Duodenal mucosa (tissue), 2 donors: ENCODE data around the gene UBXN10.
"Not testable (repeated sequence)": the region's sequence is repeated elsewhere in the genome, so short reads cannot be mapped to it uniquely, and the experiment has no call there.

ENCODE experiments used
- H3K27ac ChIP-seq: one replicate; pipeline ENCODE4 v1.7.0; 2013; ENCODE audit warnings: low read depth, low read length
- H3K27me3 ChIP-seq, 2 donors: one replicate each; pipeline ENCODE4 v1.7.0; 2013; ENCODE audit warnings: low read length in 2 of 2, control low read depth in 1 of 2; ENCODE audit not compliant: insufficient read depth in 2 of 2, control insufficient read depth in 1 of 2
- H3K36me3 ChIP-seq, 2 donors: one replicate each; pipeline ENCODE4 v1.7.0; 2013; ENCODE audit warnings: low read length in 2 of 2, control low read depth in 1 of 2; ENCODE audit not compliant: insufficient read depth in 2 of 2, control insufficient read depth in 1 of 2
- H3K4me1 ChIP-seq, 2 donors: one replicate each; pipeline ENCODE4 v1.7.0; 2013; ENCODE audit warnings: low read length in 2 of 2, control low read depth in 1 of 2; ENCODE audit not compliant: insufficient read depth in 2 of 2, control insufficient read depth in 1 of 2
- H3K4me3 ChIP-seq, 2 donors: one replicate each; pipeline ENCODE4 v1.7.0; 2013; ENCODE audit warnings: low read length in 2 of 2, low read depth in 1 of 2
- H3K9ac ChIP-seq, 2 donors: one replicate each; pipeline ENCODE4 v1.7.0; 2013; ENCODE audit warnings: low read length in 2 of 2, low read depth in 1 of 2
- H3K9me3 ChIP-seq, 2 donors: one replicate each; pipeline ENCODE4 v1.7.0; 2013; ENCODE audit warnings: low read length in 2 of 2, control low read depth in 1 of 2; ENCODE audit not compliant: control insufficient read depth in 1 of 2

Gene UBXN10

GRCh38 chr1:20216574-20216973 is 30.7 kb downstream of the UBXN10 start:
- Histone ChIP-seq H3K27me3 (peaks cover 3 to 15% of the 10 kb centered on the region in 2 donors), H3K36me3 (no peaks in the 10 kb centered on the region), H3K4me1 (peaks cover 11 to 15% of the 10 kb centered on the region in 2 donors), H3K4me3 (no peak overlapping the region), H3K9me3 (no peaks in the 10 kb centered on the region), H3K9ac (no peak overlapping the region), H3K27ac (no peak overlapping the region)

GRCh38 chr1:20219053-20219452 is 33.2 kb downstream of the UBXN10 start:
- H3K9me3 ChIP-seq, H3K27ac ChIP-seq, H3K4me3 ChIP-seq, H3K36me3 ChIP-seq, H3K4me1 ChIP-seq, H3K9ac ChIP-seq: not testable (repeated sequence)
- peaks cover 3 to 12% of the 10 kb centered on the region in 2 donors for H3K27me3 ChIP-seq

GRCh38 chr1:20220036-20220435 is 34.1 kb downstream of the UBXN10 start:
- no peak overlapping the region for H3K27ac ChIP-seq
- no peaks in the 10 kb centered on the region for H3K36me3 ChIP-seq
- no peaks in the 10 kb centered on the region for H3K4me1 ChIP-seq
- peaks cover 3 to 8% of the 10 kb centered on the region in 2 donors for H3K27me3 ChIP-seq
- H3K4me3 ChIP-seq = no peak overlapping the region
- H3K9ac ChIP-seq = no peak overlapping the region
- no peaks in the 10 kb centered on the region for H3K9me3 ChIP-seq

GRCh38 chr1:20223106-20223505 is 37.2 kb downstream of the UBXN10 start:
- Histone ChIP-seq H3K9ac (no peak overlapping the region), H3K4me1 (no peaks in the 10 kb centered on the region), H3K9me3 (no peaks in the 10 kb centered on the region), H3K27ac (no peak overlapping the region), H3K4me3 (no peak overlapping the region), H3K27me3 (peaks cover 0 to 10% of the 10 kb centered on the region in 2 donors), H3K36me3 (no peaks in the 10 kb centered on the region)

- no peak overlapping the region for H3K9ac ChIP-seq
- no peaks in the 10 kb centered on the region for H3K4me1 ChIP-seq
- H3K9me3 ChIP-seq = no peaks in the 10 kb centered on the region
- H3K27me3 ChIP-seq = peaks cover 0 to 10% of the 10 kb centered on the region in 2 donors
- H3K36me3 ChIP-seq = no peaks in the 10 kb centered on the region
- H3K4me3 ChIP-seq = no peak overlapping the region
- no peak overlapping the region for H3K27ac ChIP-seq
Observed at GRCh38 chr1:20223551-20224419, 37.9 kb downstream of the UBXN10 start.

GRCh38 chr1:20224546-20224945 is 38.6 kb downstream of the UBXN10 start:
- no peak overlapping the region for H3K4me3 ChIP-seq
- H3K4me1 ChIP-seq = no peaks in the 10 kb centered on the region
- H3K27me3 ChIP-seq = peaks cover 0 to 10% of the 10 kb centered on the region in 2 donors
- no peak overlapping the region for H3K27ac ChIP-seq
- H3K36me3 ChIP-seq = no peaks in the 10 kb centered on the region
- H3K9me3 ChIP-seq = no peaks in the 10 kb centered on the region
- H3K9ac ChIP-seq = no peak overlapping the region

- Histone ChIP-seq H3K27me3 (peaks cover 0 to 7% of the 10 kb centered on the region in 2 donors), H3K9ac (no peak overlapping the region), H3K36me3 (no peaks in the 10 kb centered on the region), H3K4me3 (no peak overlapping the region), H3K27ac (no peak overlapping the region), H3K4me1 (no peaks in the 10 kb centered on the region), H3K9me3 (no peaks in the 10 kb centered on the region)
Observed at GRCh38 chr1:20227704-20228103, 41.8 kb downstream of the UBXN10 start.

- Histone ChIP-seq H3K36me3 (no peaks in the 10 kb centered on the region), H3K9me3 (no peaks in the 10 kb centered on the region), H3K9ac (no peak overlapping the region), H3K27me3 (peaks cover 0 to 7% of the 10 kb centered on the region in 2 donors), H3K4me1 (peaks cover 0 to 4% of the 10 kb centered on the region in 2 donors), H3K4me3 (no peak overlapping the region), H3K27ac (no peak overlapping the region)
Observed at GRCh38 chr1:20228314-20228825, 42.5 kb downstream of the UBXN10 start.

- Histone ChIP-seq H3K9ac (no peak overlapping the region), H3K4me3 (no peak overlapping the region), H3K36me3 (no peaks in the 10 kb centered on the region), H3K27me3 (peaks cover 5 to 13% of the 10 kb centered on the region in 2 donors), H3K9me3 (no peaks in the 10 kb centered on the region), H3K4me1 (peaks cover 0 to 4% of the 10 kb centered on the region in 2 donors), H3K27ac (no peak overlapping the region)
Observed at GRCh38 chr1:20229171-20229570, 43.3 kb downstream of the UBXN10 start.

GRCh38 chr1:20232564-20232963 is 46.7 kb downstream of the UBXN10 start:
- peaks cover 7 to 11% of the 10 kb centered on the region in 2 donors for H3K27me3 ChIP-seq
- H3K27ac ChIP-seq, H3K4me1 ChIP-seq, H3K4me3 ChIP-seq, H3K9ac ChIP-seq, H3K9me3 ChIP-seq, H3K36me3 ChIP-seq: not testable (repeated sequence)
